Esophagus muscularis mucosa (tissue), 4 donors: ENCODE measurements around the gene FHDC1.

Experiments used
- EP300 ChIP-seq: sonication (generic); formaldehyde crosslinking; IDR thresholded peaks from one replicate; pipeline ENCODE4 v1.6.1; 2017; ENCODE audit warnings: antibody characterized with exemption
- POLR2A ChIP-seq: fragments of 450-650 bp; IDR thresholded peaks from one replicate; pipeline ENCODE4 v1.6.1; 2017; ENCODE audit warnings: antibody characterized with exemption, moderate library complexity, mild to moderate bottlenecking, low read depth
- POLR2AphosphoS5 ChIP-seq, 2 donors: sonication (generic); formaldehyde crosslinking; IDR thresholded peaks; one replicate each; pipeline ENCODE4 v1.6.1; 2017; ENCODE audit warnings: antibody characterized with exemption in 2 of 2
- TF ChIP-seq, protein P1 (sequence below), 3 experiments: fragments of 200-600 bp in 2 of 3; fragments of 450-650 bp in 1 of 3; sonication (generic) in 2 of 3; IDR thresholded peaks; one replicate each; pipeline ENCODE4 v1.5.1; 2017 to 2019; ENCODE audit warnings: antibody characterized with exemption in 3 of 3, mild to moderate bottlenecking in 2 of 3, moderate library complexity in 1 of 3

DNA sequence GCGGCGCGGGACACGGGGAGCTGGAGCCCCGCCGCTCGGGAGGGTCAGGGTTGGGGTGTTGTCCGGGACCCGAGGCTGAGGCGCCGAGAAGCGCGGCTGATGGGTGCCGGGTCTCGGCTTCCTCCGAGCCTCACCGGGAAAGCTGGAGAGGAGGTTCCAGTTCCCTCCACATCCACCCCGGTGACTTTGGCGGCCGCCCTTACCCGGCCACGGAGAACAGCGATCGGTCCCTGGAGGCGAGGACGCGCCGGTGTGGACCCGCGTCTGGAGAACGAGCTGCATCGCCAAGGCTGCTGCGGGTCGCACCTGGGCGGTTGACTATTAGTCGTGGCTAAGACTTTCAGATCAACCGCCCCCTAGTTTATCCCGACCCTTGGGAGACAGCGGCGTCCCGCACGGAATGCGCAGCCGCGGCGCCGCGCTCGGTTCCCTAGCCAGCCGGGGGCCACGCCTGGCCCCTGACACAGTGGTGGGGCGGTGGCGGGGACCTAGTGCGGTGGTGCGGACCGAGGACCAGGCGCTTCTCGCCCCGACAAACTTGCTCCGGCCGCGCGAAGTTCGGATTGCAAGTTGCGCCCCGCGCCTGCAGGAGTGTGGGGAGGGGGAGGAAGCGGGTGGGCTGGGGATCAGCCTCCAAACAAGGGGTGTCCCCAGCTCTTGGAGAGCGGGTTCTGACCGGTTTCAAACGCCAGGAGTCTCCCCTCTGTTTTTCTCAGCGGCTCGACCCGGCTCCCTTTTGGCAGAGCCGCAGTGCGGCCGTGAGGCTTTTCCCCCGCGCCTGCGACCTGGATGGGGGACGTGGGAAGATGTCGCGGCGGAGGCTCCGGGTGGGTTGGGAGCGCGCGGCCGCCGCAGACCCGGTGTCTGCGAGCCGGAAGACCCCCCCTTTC is 568 bp downstream of the FHDC1 start:
- TF ChIP-seq, protein P1, sequence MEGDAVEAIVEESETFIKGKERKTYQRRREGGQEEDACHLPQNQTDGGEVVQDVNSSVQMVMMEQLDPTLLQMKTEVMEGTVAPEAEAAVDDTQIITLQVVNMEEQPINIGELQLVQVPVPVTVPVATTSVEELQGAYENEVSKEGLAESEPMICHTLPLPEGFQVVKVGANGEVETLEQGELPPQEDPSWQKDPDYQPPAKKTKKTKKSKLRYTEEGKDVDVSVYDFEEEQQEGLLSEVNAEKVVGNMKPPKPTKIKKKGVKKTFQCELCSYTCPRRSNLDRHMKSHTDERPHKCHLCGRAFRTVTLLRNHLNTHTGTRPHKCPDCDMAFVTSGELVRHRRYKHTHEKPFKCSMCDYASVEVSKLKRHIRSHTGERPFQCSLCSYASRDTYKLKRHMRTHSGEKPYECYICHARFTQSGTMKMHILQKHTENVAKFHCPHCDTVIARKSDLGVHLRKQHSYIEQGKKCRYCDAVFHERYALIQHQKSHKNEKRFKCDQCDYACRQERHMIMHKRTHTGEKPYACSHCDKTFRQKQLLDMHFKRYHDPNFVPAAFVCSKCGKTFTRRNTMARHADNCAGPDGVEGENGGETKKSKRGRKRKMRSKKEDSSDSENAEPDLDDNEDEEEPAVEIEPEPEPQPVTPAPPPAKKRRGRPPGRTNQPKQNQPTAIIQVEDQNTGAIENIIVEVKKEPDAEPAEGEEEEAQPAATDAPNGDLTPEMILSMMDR (IDR thresholded peaks at IDR 0.05): no peak
- TF ChIP-seq POLR2AphosphoS5 (IDR thresholded peaks at IDR 0.05) (no peak), POLR2A (no peak), EP300 (no peak)
